Measurements from ENCODE around the gene CCDC80.
A peak's percentile ranks its signal among the peaks of the same experiment; 100 is the strongest.
"Not testable (repeated sequence)": the region's sequence is repeated elsewhere in the genome, so short reads cannot be mapped to it uniquely, and the experiment has no call there.

CCDC80 gene

DNA sequence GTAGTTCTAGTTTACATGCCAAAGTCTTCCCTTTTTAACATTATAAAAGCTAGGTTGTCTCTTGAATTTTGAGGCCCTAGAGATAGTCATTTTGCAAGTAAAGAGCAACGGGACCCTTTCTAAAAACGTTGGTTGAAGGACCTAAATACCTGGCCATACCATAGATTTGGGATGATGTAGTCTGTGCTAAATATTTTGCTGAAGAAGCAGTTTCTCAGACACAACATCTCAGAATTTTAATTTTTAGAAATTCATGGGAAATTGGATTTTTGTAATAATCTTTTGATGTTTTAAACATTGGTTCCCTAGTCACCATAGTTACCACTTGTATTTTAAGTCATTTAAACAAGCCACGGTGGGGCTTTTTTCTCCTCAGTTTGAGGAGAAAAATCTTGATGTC is 57.8 kb downstream of the CCDC80 start:
- DNase-seq = no peak

- DNase-seq = peak; percentile 64
Observed at GRCh38 chr3:112582244-112582874, 58.6 kb downstream of the CCDC80 start.

- no peak for DNase-seq
Observed at GRCh38 chr3:112579697-112580096, 61.2 kb downstream of the CCDC80 start.

DNA sequence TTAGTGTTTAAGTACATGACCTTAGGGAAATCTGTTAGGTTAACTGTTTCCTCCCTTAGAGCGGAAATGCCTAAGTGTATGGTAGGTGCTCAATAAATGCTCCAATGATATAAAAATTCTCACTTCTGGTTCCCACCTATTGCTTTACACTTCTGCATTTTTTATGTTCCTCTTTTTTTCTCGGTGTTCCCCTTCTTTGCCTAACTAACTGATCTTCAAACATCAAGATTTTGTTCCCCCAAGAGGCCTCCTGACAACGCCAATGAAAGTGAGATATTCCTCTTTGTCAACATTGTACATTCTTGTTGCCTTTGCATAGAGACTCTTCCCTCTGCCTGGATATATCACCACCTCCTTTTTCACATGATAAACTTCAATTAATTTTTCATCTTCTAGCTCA is 61.7 kb downstream of the CCDC80 start:
- no peak for DNase-seq

GRCh38 chr3:112572701-112573100 is 68.2 kb downstream of the CCDC80 start:
- no peak for DNase-seq

DNA sequence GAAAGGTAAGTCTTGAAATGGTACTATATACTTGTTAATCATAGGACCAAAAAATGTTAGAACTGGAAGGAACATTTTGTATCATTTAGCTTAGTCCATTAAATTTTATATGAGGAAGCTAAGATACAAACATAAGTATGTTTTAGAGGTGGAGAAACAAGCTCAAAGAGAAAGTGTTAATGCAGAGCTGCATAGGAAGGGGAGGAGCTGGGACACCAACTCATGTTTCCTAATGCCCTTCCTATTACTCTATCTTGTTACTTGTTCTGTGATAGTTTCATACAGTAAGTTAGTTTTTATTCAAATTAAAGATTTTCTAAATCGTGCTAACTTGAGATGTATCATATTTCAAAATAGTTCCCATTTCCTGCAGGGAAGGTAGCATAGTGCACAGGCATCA is 71.7 kb downstream of the CCDC80 start:
- no peak for DNase-seq

DNA sequence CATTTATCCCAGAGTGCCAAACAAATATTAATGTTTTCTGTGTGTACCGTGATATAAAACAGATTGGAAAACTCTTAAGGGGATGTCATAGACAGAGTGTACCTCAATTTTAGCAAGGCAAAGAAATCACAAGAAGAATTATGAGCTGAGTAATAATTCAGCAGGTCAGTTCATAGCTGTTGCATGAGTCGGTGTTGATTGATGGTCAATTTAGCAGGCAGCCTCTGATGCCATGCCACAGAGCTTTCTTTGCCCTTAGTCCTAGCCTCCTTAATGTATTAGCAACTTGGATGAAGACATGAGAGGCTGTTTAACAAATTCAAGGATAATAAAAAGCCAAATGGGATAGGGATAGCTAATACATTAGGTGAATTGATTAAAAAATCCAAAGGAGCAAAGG is 72.3 kb downstream of the CCDC80 start:
- DNase-seq = no peak

GRCh38 chr3:112564940-112565305 is 76.0 kb downstream of the CCDC80 start:
- no peak for DNase-seq

- not testable (repeated sequence) for DNase-seq
Observed at GRCh38 chr3:112564247-112564939, 76.5 kb downstream of the CCDC80 start.

DNA sequence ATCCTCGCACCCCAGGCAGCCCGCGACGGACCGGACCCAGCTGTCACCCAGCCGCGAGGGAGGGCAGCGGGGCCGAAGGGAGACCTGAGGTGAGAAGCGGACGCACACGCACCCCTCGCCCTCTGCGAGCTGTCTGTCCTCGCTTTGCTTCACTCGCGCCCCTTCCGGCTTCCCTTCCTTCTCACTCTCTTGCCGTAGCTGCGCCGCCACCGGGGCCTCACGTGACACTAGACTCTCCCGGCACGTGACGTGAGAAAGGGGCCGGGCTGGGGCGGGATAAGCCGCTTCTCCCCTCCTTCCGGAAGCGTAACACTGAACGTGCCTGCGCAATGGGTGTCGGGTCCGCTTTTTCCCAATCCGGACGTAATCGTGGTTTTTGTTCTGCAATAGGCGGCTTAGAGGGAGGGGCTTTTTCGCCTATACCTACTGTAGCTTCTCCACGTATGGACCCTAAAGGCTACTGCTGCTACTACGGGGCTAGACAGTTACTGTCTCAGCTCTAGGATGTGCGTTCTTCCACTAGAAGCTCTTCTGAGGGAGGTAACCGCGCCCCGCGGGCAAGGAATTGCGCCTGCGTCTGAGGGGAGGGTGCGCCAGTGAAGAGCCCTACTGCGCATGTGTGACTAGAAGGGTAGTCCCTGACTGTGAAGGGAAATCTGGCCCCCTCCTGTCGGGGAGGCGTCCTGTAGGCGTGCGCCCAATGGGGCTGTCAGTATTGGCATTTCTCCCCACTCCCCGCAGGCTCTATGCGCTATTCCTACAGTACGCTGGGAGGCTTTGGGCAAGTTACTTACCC is 79.0 kb downstream of the CCDC80 start, which contains the start of the genes ATG3 and SLC35A5:
TSS of gene ATG3 (minus strand) at position 229 of the 796 bp plus-strand sequence. CDS start 434 bp downstream, outside the sequence.
TSS of gene SLC35A5 (plus strand) at position 312 of the 796 bp plus-strand sequence. CDS start 1,359 bp downstream, outside the sequence.
- peak; percentile 99 for DNase-seq

- DNase-seq = no peak
Observed at GRCh38 chr3:112561484-112561733, 79.5 kb downstream of the CCDC80 start.

DNA sequence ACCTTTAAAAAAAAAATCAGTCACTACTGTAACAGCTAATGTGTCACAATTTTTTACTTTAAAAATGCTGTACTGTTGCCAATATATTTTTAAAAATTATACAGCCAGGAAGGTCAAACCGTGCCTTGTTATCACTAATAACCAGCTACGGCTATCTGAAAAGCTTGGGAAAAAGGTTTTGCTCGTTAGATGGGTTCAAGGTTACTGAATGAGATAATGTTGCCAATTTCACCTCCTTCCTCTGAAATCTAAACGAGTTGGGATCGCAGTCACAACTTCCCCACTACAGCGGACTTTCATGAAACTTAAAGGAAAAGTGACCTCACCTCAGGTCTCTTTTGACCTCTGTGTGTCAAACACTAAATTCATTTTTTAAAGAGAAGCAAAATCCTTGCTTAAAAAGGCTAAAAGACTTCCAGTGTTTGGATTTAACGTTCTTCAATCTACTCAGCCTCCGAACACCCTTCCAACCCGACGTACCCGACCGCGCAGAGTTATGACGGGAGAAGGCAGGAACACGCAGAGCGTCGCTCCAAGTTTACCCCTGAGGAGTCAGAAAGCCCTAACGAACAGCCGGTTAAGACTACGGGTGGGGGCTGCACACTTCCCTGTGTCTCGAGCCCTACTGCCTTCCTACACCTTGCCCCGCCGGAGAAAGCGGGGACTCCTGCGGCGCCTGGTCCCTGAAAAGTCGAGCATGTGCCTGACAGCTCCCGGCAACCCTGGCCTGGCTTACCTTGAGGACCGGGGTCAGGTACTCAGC is 80.0 kb downstream of the CCDC80 start:
- DNase-seq = peak; percentile 84

DNA sequence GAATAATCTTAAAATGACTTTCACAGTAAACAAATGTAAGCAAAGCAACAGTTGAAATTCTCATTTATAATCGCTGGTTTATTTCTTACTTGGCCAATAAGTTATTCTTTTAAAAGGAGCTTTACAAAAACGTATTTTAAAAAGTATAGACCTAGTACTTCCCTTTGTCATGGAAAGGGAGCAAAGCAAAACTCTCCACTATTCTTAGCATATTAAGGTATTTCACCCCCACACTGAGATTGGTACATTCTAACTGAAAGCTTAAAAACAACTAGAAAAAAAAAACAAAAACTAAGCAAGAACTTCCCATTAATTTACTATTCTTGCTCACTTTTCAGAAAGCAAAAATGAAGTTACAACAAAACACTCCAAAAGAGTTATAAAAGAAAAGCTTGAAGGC is 80.6 kb downstream of the CCDC80 start:
- no peak for DNase-seq

- DNase-seq = no peak
Observed at GRCh38 chr3:112557976-112558375, 83.0 kb downstream of the CCDC80 start.

GRCh38 chr3:112555535-112556170 is 85.3 kb downstream of the CCDC80 start:
- DNase-seq = no peak

DNA sequence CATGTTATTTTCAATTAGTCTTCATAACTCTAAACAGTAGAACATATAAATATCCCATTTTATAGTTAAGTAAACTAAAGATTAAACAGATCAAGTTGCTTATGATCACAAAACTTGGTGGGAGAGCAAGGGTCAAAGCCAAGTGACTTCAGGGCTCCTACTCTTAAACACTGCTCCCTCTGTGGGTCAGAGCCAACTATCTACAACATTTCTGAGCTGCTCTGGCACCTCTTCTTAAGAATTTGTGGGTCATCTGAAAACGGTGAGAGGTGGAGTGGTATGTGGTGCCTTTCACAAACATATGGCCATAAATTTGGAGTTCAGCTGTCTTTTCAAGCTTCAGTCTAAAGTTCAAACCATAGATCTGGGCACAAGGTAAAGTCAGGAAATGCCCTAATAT is 90.1 kb downstream of the CCDC80 start:
- no peak for DNase-seq

Measured in right hindlimb (tissue), 1 donor.